HG02571 (cell line): Measurements from ENCODE around the gene ABHD17C.
"Not testable (repeated sequence)": the region's sequence is repeated elsewhere in the genome, so short reads cannot be mapped to it uniquely, and the experiment has no call there.

Source experiments
- ATAC-seq: cut with Tn5 transposase; IDR thresholded peaks from one replicate; pipeline ENCODE4 v1.9.1; 2021; ENCODE audit warnings: mild to moderate bottlenecking, moderate library complexity; ENCODE audit not compliant: unreplicated experiment

The ABHD17C gene

GRCh38 chr15:80760960-80761359 lies 65.8 kb downstream of the ABHD17C start:
- no peak for ATAC-seq

- no peak for ATAC-seq
Observed at GRCh38 chr15:80761754-80762153, 66.6 kb downstream of the ABHD17C start.

- ATAC-seq: not testable (repeated sequence)
Observed at GRCh38 chr15:80763235-80763634, 68.1 kb downstream of the ABHD17C start.

- ATAC-seq: no peak
Observed at GRCh38 chr15:80764535-80764934, 69.4 kb downstream of the ABHD17C start.

- no peak for ATAC-seq
Observed at GRCh38 chr15:80766275-80766674, 71.2 kb downstream of the ABHD17C start.

- no peak for ATAC-seq
Observed at GRCh38 chr15:80768158-80768557, 73.0 kb downstream of the ABHD17C start.

GRCh38 chr15:80769153-80769828 lies 74.2 kb downstream of the ABHD17C start:
- ATAC-seq: no peak

GRCh38 chr15:80769829-80770705 lies 75.0 kb downstream of the ABHD17C start:
- ATAC-seq: no peak

GRCh38 chr15:80773122-80773551 lies 78.0 kb downstream of the ABHD17C start:
- no peak for ATAC-seq

- no peak for ATAC-seq
Observed at GRCh38 chr15:80773792-80774352, 78.8 kb downstream of the ABHD17C start.

GRCh38 chr15:80774486-80774885 lies 79.4 kb downstream of the ABHD17C start:
- ATAC-seq: no peak

- no peak for ATAC-seq
Observed at GRCh38 chr15:80775338-80775737, 80.2 kb downstream of the ABHD17C start.

- ATAC-seq: no peak
Observed at GRCh38 chr15:80776420-80777045, 81.4 kb downstream of the ABHD17C start.

- no peak for ATAC-seq
Observed at GRCh38 chr15:80777137-80777536, 82.0 kb downstream of the ABHD17C start.

GRCh38 chr15:80777826-80778620 lies 82.9 kb downstream of the ABHD17C start:
- ATAC-seq: no peak

GRCh38 chr15:80778621-80778963 lies 83.5 kb downstream of the ABHD17C start:
- ATAC-seq: no peak

- ATAC-seq: no peak
Observed at GRCh38 chr15:80778964-80779657, 84.0 kb downstream of the ABHD17C start, which contains the start of gene CEMIP. Gene CEMIP, plus strand, starts transcription at chr15:80779370. Its CDS starts 94,510 bp downstream, at chr15:80873880.

- no peak for ATAC-seq
Observed at GRCh38 chr15:80779658-80780415, 84.7 kb downstream of the ABHD17C start.
